HUES48 (cell line): ENCODE measurements around the gene THOP1.

Experiments
- H3K27ac ChIP-seq: one replicate; pipeline ENCODE4 v1.7.0; 2013; ENCODE audit warnings: low read depth, low read length, inconsistent platforms
- H3K27me3 ChIP-seq: 2 replicates; pipeline ENCODE4 v1.6.1; 2013; ENCODE audit warnings: mild to moderate bottlenecking, low read length; ENCODE audit not compliant: control insufficient read depth, insufficient read depth
- H3K36me3 ChIP-seq: 2 replicates; pipeline ENCODE4 v1.6.1; 2013; ENCODE audit warnings: low read length; ENCODE audit not compliant: control insufficient read depth, insufficient read depth
- H3K4me1 ChIP-seq: 2 replicates; pipeline ENCODE4 v1.6.1; 2013; ENCODE audit warnings: mild to moderate bottlenecking, low read length; ENCODE audit not compliant: control insufficient read depth, insufficient read depth
- H3K4me3 ChIP-seq: 2 replicates; pipeline ENCODE4 v1.5.1; 2013; ENCODE audit warnings: mild to moderate bottlenecking, low read depth, low read length
- H3K9ac ChIP-seq: 2 replicates; pipeline ENCODE4 v1.6.1; 2013; ENCODE audit warnings: mild to moderate bottlenecking, low read depth, low read length, moderate library complexity
- H3K9me3 ChIP-seq: 2 replicates; pipeline ENCODE4 v1.6.1; 2013; ENCODE audit warnings: low read length; ENCODE audit not compliant: control insufficient read depth, insufficient read depth

THOP1 gene

DNA sequence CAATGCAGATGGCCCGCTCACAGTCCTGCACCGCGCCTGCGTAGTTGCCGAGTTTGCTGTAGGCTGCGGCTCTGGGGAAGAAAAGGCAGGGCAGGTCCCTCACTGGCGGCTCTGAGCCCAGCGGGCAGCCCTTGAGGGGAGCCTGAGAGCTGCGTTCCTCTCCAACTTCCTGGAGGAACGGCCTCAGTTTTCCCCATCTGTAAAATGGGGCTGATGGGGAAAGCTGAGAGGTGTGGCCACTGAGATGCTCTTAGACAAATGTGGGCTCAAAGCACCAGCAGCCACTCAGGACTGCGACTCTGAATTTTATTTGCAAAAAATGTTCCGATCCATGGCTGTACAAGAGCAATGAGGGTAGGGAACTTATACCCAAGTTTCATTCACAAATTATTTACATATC is 21.6 kb upstream of the THOP1 start:
- H3K9ac ChIP-seq = no peak overlapping the region
- no peak overlapping the region for H3K4me3 ChIP-seq
- H3K4me1 ChIP-seq = no peaks in the 10 kb centered on the region
- H3K9me3 ChIP-seq = no peaks in the 10 kb centered on the region
- H3K27ac ChIP-seq = no peak overlapping the region
- no peaks in the 10 kb centered on the region for H3K27me3 ChIP-seq
- H3K36me3 ChIP-seq = peaks cover 92% of the 10 kb centered on the region

DNA sequence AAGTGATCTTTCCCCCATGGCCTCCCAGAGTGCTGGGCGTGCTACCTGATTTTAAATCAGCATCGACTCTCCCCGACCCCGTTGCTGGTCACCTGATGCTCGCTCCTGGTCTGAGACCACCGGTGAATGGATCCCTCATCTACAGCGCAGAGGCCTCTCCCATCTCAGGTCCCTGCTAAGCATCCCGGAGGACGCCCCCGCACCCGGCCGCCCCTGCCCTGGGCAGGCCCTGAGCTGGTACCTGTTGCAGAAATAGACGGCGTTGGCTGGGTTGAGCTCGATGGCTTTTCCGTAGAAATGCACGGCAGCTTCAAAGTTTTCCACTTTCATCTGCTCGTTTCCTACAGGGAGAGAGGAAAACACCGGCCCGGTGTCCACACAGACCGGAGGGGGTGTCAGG is 20.4 kb upstream of the THOP1 start:
- Histone ChIP-seq H3K4me3 (no peak overlapping the region), H3K36me3 (peaks cover 86% of the 10 kb centered on the region), H3K27ac (no peak overlapping the region), H3K27me3 (no peaks in the 10 kb centered on the region), H3K9me3 (no peaks in the 10 kb centered on the region), H3K4me1 (no peaks in the 10 kb centered on the region), H3K9ac (no peak overlapping the region)

DNA sequence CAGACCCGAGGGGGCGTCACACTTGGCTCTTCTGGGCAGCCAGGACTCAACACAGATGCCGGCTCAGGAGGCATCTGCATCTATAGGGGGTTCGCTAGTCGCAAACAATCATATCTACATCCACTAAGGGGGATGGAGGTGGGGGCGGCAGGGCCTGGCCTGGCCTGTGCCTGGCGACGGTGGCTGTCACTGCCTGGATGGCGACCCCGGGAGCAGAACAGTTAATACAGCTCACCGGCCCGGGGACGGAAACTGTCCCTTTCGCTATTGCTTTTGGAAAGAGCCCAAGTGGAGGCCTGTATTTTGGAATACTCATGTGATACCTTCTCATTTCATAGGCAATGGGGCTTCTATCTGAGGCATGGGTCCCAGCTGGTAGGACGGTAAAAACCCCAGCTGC is 19.9 kb upstream of the THOP1 start:
- no peaks in the 10 kb centered on the region for H3K4me1 ChIP-seq
- H3K4me3 ChIP-seq = no peak overlapping the region
- H3K27me3 ChIP-seq = no peaks in the 10 kb centered on the region
- no peak overlapping the region for H3K27ac ChIP-seq
- peaks cover 86% of the 10 kb centered on the region for H3K36me3 ChIP-seq
- no peaks in the 10 kb centered on the region for H3K9me3 ChIP-seq
- H3K9ac ChIP-seq = no peak overlapping the region

DNA sequence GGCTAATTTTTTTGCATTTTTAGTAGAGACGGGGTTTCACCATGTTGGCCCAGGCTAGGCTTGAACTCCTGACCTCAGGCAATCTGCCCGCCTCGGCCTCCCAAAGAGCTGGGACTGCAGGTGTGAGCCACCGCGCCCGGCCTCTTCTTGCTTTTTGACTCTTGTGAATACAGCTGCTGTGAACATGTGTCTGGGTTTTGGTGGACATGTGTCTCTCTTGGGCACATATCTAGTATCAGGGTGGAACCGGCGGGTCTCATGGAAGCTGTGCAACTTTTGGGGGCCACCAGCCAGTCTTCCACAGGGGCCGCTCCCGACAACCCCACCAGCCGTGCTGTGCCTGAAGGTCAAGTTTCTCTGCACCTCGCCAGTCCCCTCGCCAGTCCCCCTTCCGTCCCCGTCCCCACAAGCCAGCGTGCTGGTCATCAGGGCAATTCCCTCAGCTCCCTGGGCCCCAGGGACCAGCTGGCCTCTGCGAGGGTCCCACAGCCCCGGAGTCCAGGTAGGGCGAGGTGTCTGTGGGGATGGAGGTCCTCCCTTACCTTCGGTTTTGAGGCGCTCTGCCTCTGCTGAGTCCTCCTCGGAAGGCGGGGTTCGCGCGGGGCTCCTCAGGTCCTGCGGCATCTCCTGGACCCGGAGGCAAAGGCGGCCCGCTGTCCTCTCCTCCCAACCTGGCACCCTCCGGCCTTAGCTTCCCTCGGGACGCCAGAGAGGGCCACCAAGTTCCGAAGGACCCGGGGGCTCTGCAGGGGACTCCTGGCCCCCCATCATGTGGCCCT is 18.5 kb upstream of the THOP1 start:
- no peaks in the 10 kb centered on the region for H3K4me1 ChIP-seq
- no peak overlapping the region for H3K27ac ChIP-seq
- no peak overlapping the region for H3K9ac ChIP-seq
- H3K27me3 ChIP-seq = no peaks in the 10 kb centered on the region
- H3K36me3 ChIP-seq = peaks cover 81% of the 10 kb centered on the region
- no peak overlapping the region for H3K4me3 ChIP-seq
- H3K9me3 ChIP-seq = no peaks in the 10 kb centered on the region

DNA sequence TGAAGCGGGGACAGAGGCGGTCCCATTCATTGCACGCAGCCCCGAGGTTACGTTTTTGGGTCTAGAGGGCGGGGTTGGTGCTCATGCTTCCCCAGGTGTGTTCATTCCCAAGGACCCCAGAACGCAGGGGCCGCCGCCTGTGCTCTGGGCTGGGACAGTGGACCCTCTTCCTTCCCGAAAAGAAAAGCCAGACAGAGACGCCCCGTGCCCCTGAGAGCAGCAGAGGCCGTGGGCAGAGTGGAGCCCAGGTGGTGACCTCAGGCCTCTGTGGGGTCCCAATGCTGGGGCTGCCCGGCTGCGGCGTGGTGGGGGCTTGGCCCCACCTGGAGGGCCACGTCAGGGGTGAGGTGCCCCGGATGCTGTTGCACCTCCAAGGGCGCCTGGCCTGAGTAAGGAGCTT is 17.6 kb upstream of the THOP1 start:
- Histone ChIP-seq H3K4me1 (no peaks in the 10 kb centered on the region), H3K9ac (no peak overlapping the region), H3K4me3 (no peak overlapping the region), H3K27me3 (no peaks in the 10 kb centered on the region), H3K36me3 (peaks cover 72% of the 10 kb centered on the region), H3K9me3 (no peaks in the 10 kb centered on the region), H3K27ac (no peak overlapping the region)

DNA sequence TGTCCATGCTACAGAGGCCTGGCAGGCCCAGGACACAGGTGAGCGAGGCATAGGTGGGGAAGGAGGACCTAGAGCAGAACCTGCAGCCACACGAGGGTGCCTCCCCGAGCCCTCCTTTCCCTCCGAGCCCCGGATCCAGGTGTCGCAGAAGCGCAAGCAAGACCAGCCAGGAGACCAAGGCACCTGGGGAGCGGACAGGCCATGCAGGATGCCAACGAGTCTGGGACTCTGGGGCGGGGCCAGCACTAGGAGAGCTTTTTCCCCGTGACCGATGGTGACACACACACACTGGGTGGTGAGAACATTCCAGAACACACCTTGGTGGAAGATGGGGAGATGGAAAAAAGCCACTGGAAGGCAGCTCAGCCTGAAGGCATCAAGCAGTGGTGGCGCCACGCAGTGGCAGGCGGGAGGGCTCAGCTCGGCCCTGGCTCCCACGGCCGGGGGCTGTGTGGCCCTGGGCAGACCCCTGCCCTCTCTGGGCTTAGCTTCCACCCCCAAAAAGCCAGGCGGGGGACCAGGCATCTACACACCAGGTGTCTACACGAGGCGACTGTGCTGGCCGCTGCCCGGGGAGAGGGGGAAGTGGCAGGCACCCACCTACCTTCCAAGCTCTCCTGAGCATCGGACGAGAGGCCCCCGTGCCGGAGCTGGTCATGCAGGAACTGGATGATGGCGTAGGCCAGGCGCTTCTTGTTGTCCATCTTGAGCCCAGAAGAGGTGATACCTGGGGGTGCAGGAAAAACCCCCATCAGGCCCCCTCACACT is 16.8 kb upstream of the THOP1 start:
- peaks cover 63% of the 10 kb centered on the region for H3K36me3 ChIP-seq
- H3K9me3 ChIP-seq = no peaks in the 10 kb centered on the region
- no peak overlapping the region for H3K4me3 ChIP-seq
- H3K9ac ChIP-seq = no peak overlapping the region
- H3K4me1 ChIP-seq = no peaks in the 10 kb centered on the region
- no peaks in the 10 kb centered on the region for H3K27me3 ChIP-seq
- no peak overlapping the region for H3K27ac ChIP-seq

DNA sequence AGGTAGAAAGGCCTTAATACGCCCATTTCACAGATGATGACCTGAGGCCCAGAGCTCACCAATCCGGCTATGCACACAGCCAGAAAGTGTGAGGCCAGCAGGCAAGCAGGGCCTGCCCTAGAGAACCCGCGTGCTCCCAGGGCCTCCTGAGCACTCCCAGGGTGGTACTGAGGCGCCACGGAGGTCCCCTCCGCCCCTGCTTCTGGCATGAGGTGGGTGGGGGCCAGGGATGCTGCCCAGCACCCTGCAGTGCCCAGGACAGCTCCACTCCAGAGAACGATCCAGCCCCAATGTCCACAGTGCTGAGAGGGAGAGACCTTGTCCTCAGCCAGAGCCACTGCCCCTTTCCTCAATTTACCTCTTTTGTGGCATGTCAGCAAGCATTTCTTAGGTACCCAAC is 16.1 kb upstream of the THOP1 start:
- Histone ChIP-seq H3K4me1 (no peaks in the 10 kb centered on the region), H3K27me3 (no peaks in the 10 kb centered on the region), H3K36me3 (peaks cover 57% of the 10 kb centered on the region), H3K4me3 (no peak overlapping the region), H3K9ac (no peak overlapping the region), H3K9me3 (no peaks in the 10 kb centered on the region), H3K27ac (no peak overlapping the region)

DNA sequence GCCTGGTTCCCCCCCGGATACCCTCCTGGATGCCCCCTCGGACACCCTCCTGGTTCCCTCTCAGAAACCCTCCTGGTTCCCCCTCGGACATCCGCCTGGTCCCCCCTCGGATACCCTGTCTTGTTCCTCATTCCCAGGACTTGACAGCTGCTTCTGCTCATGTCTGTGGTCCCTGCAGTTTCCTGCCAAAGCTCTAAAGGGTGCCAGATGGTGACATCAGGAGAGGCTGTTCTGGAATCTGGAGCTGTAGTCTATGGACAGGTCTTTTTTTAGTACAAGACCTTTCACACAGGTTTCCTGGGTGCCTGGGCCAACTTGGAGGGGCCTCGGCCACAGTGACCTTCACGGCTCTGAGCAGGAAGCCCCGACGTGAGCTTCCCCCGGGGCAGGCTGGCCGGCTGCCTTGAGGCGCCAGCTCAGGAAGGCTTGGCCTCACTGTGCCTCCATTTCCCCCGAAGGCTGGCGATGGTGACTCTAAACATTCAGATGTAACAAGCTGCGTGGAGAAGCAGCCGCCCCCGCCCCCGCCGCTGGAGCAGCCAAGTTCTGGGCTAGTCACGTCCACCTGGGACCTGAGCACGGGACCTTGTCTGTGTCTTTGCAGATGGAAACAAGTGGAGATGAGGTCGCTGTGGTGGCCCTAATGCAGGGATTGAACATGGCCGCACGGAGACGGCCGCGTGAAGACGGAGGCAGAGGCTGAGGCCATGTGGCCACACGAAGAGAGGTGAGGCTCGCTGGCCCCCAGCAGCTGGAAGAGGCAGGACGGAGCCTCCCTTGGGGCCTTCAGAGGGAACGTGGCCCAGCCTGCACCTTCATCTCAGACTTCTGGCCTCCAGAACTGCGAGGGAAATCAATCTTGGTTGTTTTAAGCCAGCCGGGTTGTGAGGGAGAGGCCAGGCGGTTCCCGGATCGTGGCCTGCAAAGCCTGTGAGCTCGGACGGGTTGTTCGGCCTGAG is 15.0 kb upstream of the THOP1 start:
- Histone ChIP-seq H3K27me3 (no peaks in the 10 kb centered on the region), H3K4me1 (no peaks in the 10 kb centered on the region), H3K27ac (no peak overlapping the region), H3K9me3 (no peaks in the 10 kb centered on the region), H3K4me3 (no peak overlapping the region), H3K36me3 (peaks cover 46% of the 10 kb centered on the region), H3K9ac (no peak overlapping the region)

DNA sequence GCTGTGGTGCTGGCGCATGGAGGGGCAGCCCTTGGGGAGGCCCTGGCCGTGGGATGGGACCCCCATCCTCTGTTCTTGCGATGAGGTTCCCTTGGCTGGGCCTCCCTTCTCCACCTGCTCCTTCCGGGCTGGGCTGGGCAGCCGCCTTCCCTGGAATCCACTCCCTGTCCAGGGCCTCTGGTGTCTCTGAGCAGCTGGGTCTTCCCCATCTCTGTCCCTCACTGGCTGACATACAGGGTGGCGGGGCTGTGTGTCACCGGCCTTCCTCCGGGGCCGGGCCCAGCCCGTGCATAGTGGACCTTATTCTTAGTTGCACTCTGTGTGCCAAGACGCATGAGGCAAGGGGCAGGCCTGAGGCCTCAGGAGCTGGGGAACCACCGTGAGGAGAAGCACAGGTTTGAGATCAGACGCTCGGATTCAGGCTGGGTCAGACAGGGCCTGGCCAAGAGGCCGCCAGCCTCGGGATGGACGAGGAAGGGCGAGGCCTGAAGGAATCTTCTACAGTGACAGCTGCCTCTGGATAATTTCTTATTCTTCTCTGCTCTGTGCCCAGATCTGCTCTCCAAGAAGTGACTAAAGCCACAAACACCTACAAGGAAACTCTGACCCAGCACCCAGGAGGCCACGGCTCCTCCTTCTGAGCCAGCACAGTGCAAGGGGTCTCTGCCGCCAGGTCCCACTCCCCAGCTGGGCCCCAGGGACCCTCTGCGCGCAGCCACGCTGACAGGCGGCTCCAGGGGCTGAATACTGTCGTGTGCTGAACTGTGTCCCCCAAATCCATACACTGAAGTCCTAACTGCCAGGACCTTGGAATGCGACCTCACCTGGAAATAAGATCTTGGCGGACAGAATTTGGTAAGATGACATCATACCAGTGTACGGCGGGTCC is 13.3 kb upstream of the THOP1 start:
- no peaks in the 10 kb centered on the region for H3K9me3 ChIP-seq
- peaks cover 32% of the 10 kb centered on the region for H3K36me3 ChIP-seq
- no peak overlapping the region for H3K27ac ChIP-seq
- H3K4me1 ChIP-seq = no peaks in the 10 kb centered on the region
- no peak overlapping the region for H3K4me3 ChIP-seq
- H3K27me3 ChIP-seq = no peaks in the 10 kb centered on the region
- H3K9ac ChIP-seq = no peak overlapping the region

DNA sequence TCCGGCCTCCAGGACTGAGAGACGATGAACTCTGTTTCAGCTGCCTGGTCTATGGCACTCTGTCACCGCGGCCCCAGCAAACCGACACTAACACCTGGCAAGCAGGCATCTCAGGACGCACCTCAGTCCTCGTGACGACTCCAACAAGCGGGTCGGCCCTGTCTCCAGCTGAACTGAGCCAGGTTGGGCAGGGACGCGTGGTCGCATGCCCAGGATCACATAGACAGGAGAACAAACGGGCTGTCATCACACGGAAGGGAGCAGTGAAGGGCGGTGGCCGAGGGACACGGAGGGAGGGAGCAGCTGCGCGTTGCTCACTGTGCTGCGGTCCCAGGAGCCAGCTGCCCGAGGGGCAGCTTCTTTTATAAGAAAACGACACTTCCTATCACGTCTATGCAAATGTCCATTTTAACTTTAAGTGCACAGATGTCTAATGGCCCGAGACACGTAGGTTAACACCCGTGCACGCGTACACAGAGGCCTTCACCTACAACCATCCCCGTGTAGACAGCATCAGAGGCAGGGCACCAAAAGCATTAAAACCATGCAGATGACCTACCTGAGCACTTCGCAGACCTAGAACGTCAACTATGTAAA is 11.1 kb upstream of the THOP1 start:
- Histone ChIP-seq H3K9ac (no peak overlapping the region), H3K4me3 (no peak overlapping the region), H3K27ac (no peak overlapping the region), H3K27me3 (no peaks in the 10 kb centered on the region), H3K36me3 (peaks cover 19% of the 10 kb centered on the region), H3K9me3 (no peaks in the 10 kb centered on the region), H3K4me1 (no peaks in the 10 kb centered on the region)
